GM18867 (cell line): Measurements from ENCODE around the gene RPS6KA2.
"Not testable (repeated sequence)": the region's sequence is repeated elsewhere in the genome, so short reads cannot be mapped to it uniquely, and the experiment has no call there.

Experiments
- ATAC-seq: cut with Tn5 transposase; IDR thresholded peaks from one replicate; pipeline ENCODE4 v1.9.1; 2021; ENCODE audit warnings: mild to moderate bottlenecking, moderate library complexity; ENCODE audit not compliant: unreplicated experiment

RPS6KA2 gene

GRCh38 chr6:166636191-166636933 lies 9.3 kb upstream of the RPS6KA2 start:
- ATAC-seq, result no peak

- ATAC-seq, result no peak
Measured at GRCh38 chr6:166635013-166635970, 8.2 kb upstream of the RPS6KA2 start.

- not testable (repeated sequence) for ATAC-seq
Measured at GRCh38 chr6:166634581-166634980, 7.5 kb upstream of the RPS6KA2 start.

- no peak for ATAC-seq
Measured at GRCh38 chr6:166633732-166634535, 6.9 kb upstream of the RPS6KA2 start.

DNA sequence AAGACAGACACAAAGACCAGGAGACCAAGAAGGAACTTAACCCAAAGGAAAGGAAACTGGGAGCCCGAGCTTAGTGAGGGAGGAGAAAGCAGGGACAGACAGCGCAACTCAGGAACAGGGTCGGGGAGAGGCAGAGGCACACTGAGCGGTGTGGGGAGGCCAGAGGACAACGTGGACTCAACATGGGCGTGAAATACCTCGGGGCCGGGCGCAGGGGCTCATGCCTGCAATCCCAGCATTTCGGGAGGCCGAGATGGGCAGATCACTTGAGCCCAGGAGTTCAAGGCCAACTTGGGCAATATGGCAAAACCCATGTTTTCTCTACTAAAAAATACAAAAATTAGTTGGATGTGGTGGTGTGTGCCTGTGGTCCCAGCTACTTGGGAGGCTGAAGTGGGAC lies 5.7 kb upstream of the RPS6KA2 start:
- no peak for ATAC-seq

GRCh38 chr6:166630462-166630861 lies 3.4 kb upstream of the RPS6KA2 start:
- ATAC-seq, result no peak

DNA sequence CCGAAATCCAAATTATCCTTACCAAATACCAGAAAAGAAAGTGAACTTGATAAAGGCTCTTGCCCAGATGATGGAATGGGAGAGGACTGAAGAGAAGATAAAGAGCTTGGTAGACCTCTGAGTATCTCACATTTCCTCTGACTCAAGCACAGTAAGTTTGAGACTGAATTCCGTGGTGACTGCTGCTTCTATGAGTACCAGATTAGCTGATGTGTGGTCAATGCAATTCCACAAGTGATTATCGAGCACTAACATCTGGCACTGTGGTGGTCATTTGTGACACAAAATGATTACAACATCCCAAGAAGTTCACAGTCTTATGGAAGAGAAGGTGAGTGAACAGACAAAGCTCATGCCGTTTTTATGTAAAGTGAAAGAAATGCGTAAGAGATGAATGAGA lies 2.6 kb upstream of the RPS6KA2 start:
- no peak for ATAC-seq

DNA sequence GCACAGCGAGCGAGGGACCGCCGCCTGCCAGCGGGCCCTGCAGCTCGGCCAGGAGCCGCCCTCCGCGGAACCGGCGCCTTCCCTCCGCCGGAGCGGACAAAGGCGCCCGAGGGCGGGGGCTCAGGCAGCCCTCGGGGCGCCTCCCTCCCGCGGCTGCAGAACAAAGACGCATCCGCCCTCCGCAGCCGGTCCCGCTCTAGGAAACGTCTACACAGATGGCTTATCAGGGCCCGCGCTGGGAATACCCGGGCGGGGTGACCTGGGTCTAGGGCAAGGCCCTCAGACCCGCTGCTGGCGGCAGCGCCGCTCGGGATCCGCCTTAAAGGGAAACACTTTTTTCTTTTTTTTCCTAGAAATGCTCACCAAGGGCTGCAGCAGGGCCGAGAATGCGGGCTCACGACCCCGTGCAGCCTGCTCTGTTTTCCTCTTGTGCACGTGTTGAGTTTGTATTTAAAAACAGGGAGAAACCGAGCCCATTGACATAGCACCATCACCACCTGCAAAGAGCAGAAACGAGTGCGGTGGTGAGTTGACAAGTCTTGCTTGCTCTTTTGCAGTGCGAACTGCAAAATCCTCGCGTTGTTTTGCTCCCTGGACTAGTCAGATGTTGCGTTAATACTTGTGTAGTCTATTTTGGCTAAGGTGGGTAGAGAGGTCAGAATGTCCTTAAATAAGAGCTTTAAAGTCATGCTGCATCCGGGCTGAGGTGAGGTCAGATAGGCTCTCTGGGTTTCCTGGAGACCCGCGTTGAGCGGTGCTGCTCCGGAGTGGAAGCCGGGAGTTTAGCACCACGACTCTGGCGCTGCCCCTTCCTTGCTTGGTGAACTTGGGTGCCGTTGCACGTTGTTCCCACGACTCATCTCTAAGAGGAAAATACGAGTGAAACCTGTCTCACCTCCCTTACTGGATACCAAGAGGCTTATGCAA lies 1.1 kb upstream of the RPS6KA2 start:
- peak; percentile 28 for ATAC-seq

DNA sequence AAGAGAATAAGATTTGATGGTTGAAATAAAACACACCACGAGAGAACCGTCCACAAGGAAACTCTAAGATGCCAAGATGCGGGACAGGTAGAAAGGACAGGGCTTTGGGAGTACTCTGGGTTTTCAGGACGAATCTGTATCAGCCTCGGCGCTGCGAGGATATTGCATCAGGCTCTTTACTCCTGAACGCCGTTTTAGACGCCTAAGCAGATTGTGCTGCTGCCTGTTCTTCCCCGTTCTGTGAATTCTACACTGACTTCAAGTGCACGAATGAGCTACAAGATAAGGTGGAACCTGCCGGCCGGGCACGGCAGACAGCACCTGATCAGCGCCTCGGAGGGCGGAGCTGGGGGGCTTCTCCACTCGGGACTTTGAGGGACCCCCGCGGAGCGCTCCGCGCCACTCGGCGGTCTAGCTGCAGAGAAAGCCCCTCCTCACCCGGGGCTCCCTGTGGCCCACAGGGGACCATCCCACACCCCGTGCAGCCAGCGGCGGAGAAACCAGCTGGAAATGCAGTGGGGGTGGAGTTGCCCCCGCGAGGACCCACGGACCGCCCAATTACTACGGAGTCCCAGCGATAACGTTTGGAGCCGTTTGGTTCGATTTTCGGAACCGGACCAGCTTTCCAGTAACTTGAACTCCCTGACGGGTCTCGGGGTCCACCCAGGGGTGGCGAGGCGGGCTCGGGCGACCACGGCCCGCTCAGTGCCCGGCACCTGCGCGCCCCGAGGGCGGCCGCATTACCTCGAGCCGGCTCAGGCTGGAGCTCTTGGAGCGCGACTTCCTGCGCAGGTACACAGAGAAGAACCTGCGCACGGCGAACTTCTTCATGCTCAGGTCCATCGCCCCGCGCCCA lies 646 bp downstream of the RPS6KA2 start:
- peak; percentile 1 for ATAC-seq

GRCh38 chr6:166625356-166625755 lies 1.7 kb downstream of the RPS6KA2 start:
- ATAC-seq, result no peak

- no peak for ATAC-seq
Measured at GRCh38 chr6:166624275-166624674, 2.8 kb downstream of the RPS6KA2 start.

DNA sequence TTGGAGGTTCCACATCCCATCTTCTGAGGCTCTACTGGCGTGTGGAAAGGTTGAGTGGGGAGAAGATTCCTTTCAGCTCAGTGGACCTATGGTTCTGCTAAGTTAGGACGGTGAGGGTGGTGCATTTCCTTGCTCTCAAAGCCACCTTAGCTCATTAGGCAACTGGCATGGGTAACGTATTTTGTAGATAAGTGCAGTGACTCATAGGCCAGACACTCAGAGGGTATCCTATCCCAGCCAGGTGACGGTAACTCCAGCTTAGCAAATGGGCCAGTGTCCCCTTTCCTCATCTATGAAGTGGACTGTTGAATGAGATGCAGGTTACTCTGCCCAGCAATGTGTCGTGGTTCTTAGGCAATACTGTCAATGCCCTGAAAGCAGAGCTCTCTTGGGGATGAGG lies 3.7 kb downstream of the RPS6KA2 start:
- no peak for ATAC-seq

DNA sequence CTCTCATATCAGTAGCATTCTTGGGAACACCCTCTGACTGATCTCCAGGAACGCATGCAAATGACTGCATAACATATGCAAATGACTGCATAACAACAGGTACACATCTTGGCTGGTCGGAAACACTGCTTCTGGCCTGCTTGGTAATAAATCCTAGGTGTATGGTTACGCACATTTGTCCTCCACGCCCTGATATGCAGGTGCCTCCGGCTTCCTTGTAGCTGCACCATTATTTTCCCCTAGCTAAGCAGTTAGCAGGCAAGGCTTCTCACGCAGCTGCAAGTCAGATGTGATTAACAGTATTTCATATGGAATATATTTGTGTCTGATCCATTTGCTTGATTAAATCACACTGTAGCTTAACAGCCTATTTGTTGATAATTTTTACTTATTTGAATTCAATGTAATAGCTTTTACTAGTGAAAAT lies 5.9 kb downstream of the RPS6KA2 start:
- no peak for ATAC-seq

DNA sequence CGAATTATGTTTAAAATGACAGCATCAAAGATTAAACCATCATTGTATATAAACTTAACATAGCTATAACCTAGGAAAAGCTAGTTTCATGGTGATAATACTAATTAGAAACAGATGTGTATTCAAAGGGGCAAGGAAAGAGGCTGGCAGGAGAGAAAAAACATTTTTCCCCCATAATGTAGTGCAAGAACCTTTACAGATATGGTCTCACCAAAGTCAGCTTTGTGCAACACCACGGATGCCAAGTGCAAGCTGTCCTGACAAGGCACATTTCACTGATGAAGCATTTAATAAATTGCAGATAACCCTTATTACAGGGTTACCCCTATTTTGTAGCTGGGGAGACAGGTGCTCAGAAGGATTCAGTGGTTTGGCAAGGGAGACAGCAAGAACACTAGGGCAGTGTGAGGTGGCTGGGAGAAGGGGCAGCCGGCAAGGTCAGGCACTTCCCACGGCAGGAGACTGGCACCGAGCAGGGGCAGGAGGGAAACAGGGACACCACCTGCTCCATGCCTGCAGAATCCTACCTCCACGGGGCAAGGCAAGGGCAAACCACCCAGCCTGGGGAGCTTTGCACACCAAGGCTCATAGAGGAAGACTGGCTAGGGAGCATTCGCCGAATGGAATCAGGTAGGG lies 6.5 kb downstream of the RPS6KA2 start:
- ATAC-seq, result no peak

- ATAC-seq, result no peak
Measured at GRCh38 chr6:166619912-166620311, 7.1 kb downstream of the RPS6KA2 start.

DNA sequence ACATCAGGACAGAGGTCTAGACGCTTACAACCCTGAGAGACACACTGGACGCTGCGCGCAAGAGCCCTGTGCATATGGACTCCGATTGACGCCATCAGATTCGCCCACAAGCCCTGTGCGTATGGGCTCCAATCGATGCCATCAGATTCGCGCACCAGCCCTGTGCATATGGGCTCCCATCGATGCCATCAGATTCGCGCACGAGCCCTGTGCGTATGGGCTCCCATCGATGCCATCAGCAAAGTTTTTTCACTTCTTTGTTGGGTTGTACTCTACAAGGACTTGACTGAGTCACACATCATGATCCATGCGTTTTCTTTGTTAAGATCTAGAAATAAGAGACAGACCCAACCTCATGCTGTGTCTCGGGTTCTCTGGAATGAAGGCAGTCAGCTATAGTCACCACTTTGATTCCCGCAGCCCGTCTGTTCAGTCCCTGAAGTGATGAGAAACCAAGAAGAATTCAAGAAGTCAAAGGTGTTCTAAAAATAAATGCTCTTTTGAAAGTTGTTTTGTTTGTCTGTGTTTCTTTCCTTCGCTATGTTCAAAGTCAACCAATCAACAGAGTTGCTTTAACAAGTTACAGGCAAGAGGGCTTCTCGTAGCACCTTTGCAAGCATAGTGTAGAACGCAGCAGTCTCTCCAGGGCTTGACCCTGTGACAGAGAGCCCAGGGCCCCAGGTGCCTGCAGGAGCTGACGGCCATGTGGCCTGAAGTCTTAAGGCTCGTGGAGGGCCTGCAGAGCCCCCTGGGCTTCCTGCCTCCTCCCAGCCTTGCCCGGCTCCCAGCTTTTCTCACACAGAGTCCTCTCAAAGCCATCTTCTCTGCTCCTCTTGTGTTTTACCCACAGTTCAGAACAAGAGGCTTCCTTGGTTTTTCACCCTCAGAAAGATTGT lies 7.9 kb downstream of the RPS6KA2 start:
- no peak for ATAC-seq

DNA sequence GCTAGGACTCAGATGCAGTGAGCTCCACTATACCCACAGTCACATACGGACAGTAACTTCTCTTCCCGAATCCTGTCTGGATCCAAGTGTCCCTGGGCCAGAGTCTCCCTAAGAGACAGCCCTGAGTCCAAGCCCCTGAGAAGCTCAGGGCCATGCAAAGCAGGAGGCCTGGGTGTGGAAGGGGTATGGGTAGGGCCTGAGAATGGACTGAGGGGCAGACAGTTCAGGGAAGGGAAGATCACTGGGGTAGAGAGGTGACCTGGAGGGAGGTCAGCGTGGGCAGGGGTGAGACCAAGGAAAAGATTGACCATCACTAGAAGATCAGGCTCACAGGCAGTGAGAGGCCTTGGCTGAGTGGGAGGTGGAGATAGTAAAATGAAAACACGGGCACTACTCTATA lies 8.8 kb downstream of the RPS6KA2 start:
- ATAC-seq, result no peak

DNA sequence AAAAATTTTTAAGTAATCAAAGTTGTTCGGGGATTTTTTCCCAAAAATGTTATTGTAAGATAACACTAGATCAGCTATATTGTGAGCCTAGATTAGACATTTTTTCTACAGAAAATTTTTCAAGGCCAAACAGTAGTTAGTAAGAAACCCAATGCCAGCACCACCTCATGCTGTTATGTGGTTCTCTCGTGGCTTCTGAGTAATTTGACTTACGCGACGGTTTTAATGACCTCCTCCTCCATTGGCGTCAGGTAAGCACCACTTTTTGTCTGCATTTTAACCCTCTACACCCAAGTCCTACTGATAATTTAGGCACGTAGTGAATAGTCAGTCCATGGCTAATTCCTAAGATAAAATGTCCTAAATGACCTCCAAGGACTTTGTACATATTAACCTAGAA lies 9.7 kb downstream of the RPS6KA2 start:
- ATAC-seq, result no peak
